ENCODE data around the gene FAM13C. TPM values are rescaled to one million over a fixed set of nuclear protein-coding genes. Genes with fewer than 3 reads are reported as not detected.

FAM13C gene
- polyA plus RNA-seq, 2 of the 4 experiments (the other 2 are of a cell fraction): not detected

DNA sequence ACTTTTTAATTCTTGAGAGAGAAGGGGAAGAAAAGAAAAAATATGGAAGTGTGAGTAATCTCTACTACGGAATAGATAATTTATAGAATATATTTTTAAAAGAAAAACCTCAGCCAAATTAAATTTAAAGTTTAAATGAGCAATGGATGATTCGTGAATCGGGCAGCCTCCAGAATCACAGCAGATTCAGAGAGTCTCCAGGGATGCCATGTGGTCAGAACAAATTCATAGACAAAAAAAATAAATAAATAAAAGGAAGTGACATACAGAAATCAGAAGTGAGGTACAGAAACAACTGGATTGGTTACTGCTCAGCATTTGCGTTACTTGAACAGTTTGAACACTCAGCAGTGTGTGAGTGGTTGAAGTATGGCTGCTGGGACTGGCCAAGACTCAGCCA, 132.9 kb downstream of the FAM13C start:
- CTCF ChIA-PET: interaction anchor here (1.0 kb wide), 1 partner anchor 277 kb away, joined by 3 read pairs; no protein-coding TSS in a partner anchor
- H3K4me2 ChIP-seq: no peak overlapping the region
- H3K4me1 ChIP-seq: no peaks in the 10 kb centered on the region
- DNase-seq (ENCODE audit: low read depth in 1 of 2, low spot score in 1 of 2) (no peak), ATAC-seq (no peak), FAIRE-seq (no peak)
- H3K27ac ChIP-seq: no peak overlapping the region
- POLR2A ChIA-PET: no interaction called here
- 84% methylated on average over 4 of the region's 4 CpGs for WGBS (ENCODE audit: missing lambda C conversion rate)
- H3K9me3 ChIP-seq: no peaks in the 10 kb centered on the region
- no peak overlapping the region for H3K4me3 ChIP-seq
- TF ChIP-seq ZC3H11A (IDR thresholded peaks at IDR 0.05): no peak
- no peak for TF ChIP-seq MAFK (IDR thresholded peaks at IDR 0.05; ENCODE audit: partially characterized antibody)
- TF ChIP-seq NR3C1 (IDR thresholded peaks at IDR 0.05): no peak
- no peak for TF ChIP-seq ESRRA (IDR thresholded peaks at IDR 0.05; ENCODE audit: borderline replicate concordance, low read length)
- TF ChIP-seq FOXS1 (CRISPR knock-in tag; IDR thresholded peaks at IDR 0.05): no peak
- TF ChIP-seq HMGXB4 (CRISPR knock-in tag; IDR thresholded peaks at IDR 0.05; ENCODE audit: borderline replicate concordance): no peak
- no peak for TF ChIP-seq MAZ (IDR thresholded peaks at IDR 0.05; ENCODE audit: borderline replicate concordance, low read depth, low read length)
- no peak for TF ChIP-seq PBX3 (IDR thresholded peaks at IDR 0.05)
- no peak for TF ChIP-seq NPAS2 (CRISPR knock-in tag; IDR thresholded peaks at IDR 0.05; ENCODE audit: borderline replicate concordance)
- no peak for TF ChIP-seq RCOR1 (IDR thresholded peaks at IDR 0.05; ENCODE audit: low read depth, low read length)
- no peak for TF ChIP-seq POLR2AphosphoS2 (conservative IDR thresholded peaks at IDR 0.05; ENCODE audit: low read length)
- TF ChIP-seq ZSCAN20 (CRISPR knock-in tag; IDR thresholded peaks at IDR 0.05): no peak
- TF ChIP-seq EHF (CRISPR knock-in tag; IDR thresholded peaks at IDR 0.05): no peak

DNA sequence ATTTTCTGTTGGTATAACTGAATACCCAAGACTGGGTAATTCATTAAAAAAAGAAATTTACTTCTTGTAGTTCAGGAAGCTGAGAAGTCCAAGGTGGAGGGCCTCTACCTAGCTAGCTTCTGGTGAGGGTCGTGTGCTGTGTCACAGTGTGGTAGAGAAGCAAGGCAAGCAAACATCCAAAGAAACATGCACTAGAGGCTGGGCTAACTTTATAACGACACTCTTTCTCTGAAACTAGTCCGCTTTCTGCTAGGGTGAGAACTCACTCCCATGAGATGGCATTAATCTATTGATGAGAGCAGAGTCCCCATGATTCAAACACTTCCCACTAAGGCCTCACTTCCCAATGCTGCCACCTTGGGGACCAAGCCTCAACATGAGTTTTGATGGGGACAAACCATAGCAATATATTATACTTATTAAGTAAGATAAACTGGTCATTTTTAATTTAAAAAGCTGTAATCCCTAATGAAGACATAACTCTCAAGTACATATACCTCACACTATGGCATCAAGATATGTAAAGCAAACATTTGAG, 135.1 kb downstream of the FAM13C start:
- Histone ChIP-seq H3K4me1 (no peaks in the 10 kb centered on the region), H3K27ac (no peak overlapping the region), H3K4me3 (no peak overlapping the region), H3K9me3 (no peaks in the 10 kb centered on the region), H3K4me2 (no peak overlapping the region)
- CTCF ChIA-PET: interaction anchor here (1.0 kb wide), 1 partner anchor 272 kb away, joined by 3 read pairs; no protein-coding TSS in a partner anchor
- no peak for FAIRE-seq
- TF ChIP-seq MAX (IDR thresholded peaks at IDR 0.05) (no peak), HOXB5 (CRISPR knock-in tag; IDR thresholded peaks at IDR 0.05) (no peak), CTCF (IDR thresholded peaks at IDR 0.05) (peak; percentile 18; the same call in 2 of the 3 replicates), BHLHE40 (IDR thresholded peaks at IDR 0.05; ENCODE audit: low read depth, low read length) (no peak), RCOR1 (IDR thresholded peaks at IDR 0.05; ENCODE audit: low read depth, low read length) (no peak), RAD21 (conservative IDR thresholded peaks at IDR 0.05 in 1 of 2, IDR thresholded peaks at IDR 0.05 in 1 of 2) (peak in 1 of 2 experiments; percentile 34; a peak in 2 of 5 replicates), CHD2 (IDR thresholded peaks at IDR 0.05; ENCODE audit: low read length, partially characterized antibody) (no peak)
- 79% methylated on average over 3 of the region's 3 CpGs for WGBS (ENCODE audit: missing lambda C conversion rate)
- POLR2A ChIA-PET: no interaction called here
- ATAC-seq: no peak
- peak in 1 of 2 experiments; percentile 6 for DNase-seq (ENCODE audit: low read depth in 1 of 2, low spot score in 1 of 2)

- FAIRE-seq (no peak), ATAC-seq (no peak), DNase-seq (ENCODE audit: low read depth in 1 of 2, low spot score in 1 of 2) (no peak)
- POLR2A ChIA-PET: no interaction called here
- CTCF ChIA-PET: no interaction called here
- H3K4me1 ChIP-seq: no peaks in the 10 kb centered on the region
- no peaks in the 10 kb centered on the region for H3K9me3 ChIP-seq
- no peak overlapping the region for H3K27ac ChIP-seq
- no peak overlapping the region for H3K4me3 ChIP-seq
- no peak overlapping the region for H3K4me2 ChIP-seq
- TF ChIP-seq USF2 (IDR thresholded peaks at IDR 0.05) (no peak), HDAC2 (IDR thresholded peaks at IDR 0.05) (no peak), CTCF (IDR thresholded peaks at IDR 0.05) (no peak), NFE2L2 (conservative IDR thresholded peaks at IDR 0.05; ENCODE audit: low read length) (no peak), NR3C1 (IDR thresholded peaks at IDR 0.05) (no peak), HEYL (CRISPR knock-in tag; IDR thresholded peaks at IDR 0.05) (no peak), ZFP36 (IDR thresholded peaks at IDR 0.05; ENCODE audit: borderline replicate concordance, partially characterized antibody) (no peak), CBX2 (IDR thresholded peaks at IDR 0.05; ENCODE audit: borderline replicate concordance, low read depth) (no peak), SREBF2 (IDR thresholded peaks at IDR 0.05) (no peak), RNF2 (IDR thresholded peaks at IDR 0.05; ENCODE audit: borderline replicate concordance, low read depth) (no peak)
Observed at GRCh38 chr10:59225211-59225610, 137.1 kb downstream of the FAM13C start.
